OCI-LY7 (cell line): ENCODE measurements around the gene HNRNPL. TPM values are rescaled to one million over a fixed set of nuclear protein-coding genes. Genes with fewer than 3 reads are reported as not detected.

Experiments used
- BruUV-seq: library from RNA; stranded (reverse); fragments of 400-500 nt; replicated peaks from 2 replicates; lab custom pipeline; 2021; lab: Mats Ljungman, UMichigan
- CTCF ChIA-PET: fragments of 300-600 bp; sonication (Branson Sonifier 250); formaldehyde crosslinking; loops from one replicate; lab custom pipeline; 2022; ENCODE audit warnings: antibody characterized with exemption; ENCODE audit not compliant: unreplicated experiment; lab: Charles Lee
- POLR2A ChIA-PET: fragments of 300-600 bp; sonication (Branson Sonifier 250); formaldehyde crosslinking; loops from one replicate; lab custom pipeline; 2022; ENCODE audit warnings: antibody characterized with exemption; lab: Charles Lee
- DNase-seq: peaks from one replicate; pipeline ENCODE4 v3.0.0-alpha.2; 2015; ENCODE audit warnings: low spot score
- H2AFZ ChIP-seq: fragments of 200-600 bp; sonication (generic), shearing (Covaris generic); 2 replicates; pipeline ENCODE4 v1.6.1; 2014; ENCODE audit warnings: mild to moderate bottlenecking, antibody characterized with exemption, low read length, moderate library complexity
- H3K27ac ChIP-seq: fragments of 200-600 bp; sonication (generic); 2 replicates; pipeline ENCODE4 v1.5.1; 2014; ENCODE audit warnings: mixed run types, low read depth, mild to moderate bottlenecking, moderate library complexity, low read length, inconsistent platforms; ENCODE audit not compliant: poor library complexity, severe bottlenecking
- H3K36me3 ChIP-seq: fragments of 200-600 bp; sonication (generic); 2 replicates; pipeline ENCODE4 v1.6.1; 2014; ENCODE audit warnings: mild to moderate bottlenecking, antibody characterized with exemption, low read length, moderate library complexity, mixed read lengths; ENCODE audit not compliant: insufficient read depth
- H3K4me1 ChIP-seq: fragments of 200-600 bp; sonication (generic); 2 replicates; pipeline ENCODE4 v1.5.1; 2014; ENCODE audit warnings: mild to moderate bottlenecking, low read length; ENCODE audit not compliant: insufficient read depth, poor library complexity, severe bottlenecking
- H3K4me2 ChIP-seq: fragments of 200-600 bp; sonication (generic); 2 replicates; pipeline ENCODE4 v1.6.1; 2014; ENCODE audit warnings: mild to moderate bottlenecking, low read length
- H3K4me3 ChIP-seq: fragments of 200-600 bp; sonication (generic); 2 replicates; pipeline ENCODE4 v1.5.1; 2014; ENCODE audit warnings: mild to moderate bottlenecking, low read depth, low read length; ENCODE audit not compliant: poor library complexity, severe bottlenecking
- H3K79me2 ChIP-seq: fragments of 200-600 bp; sonication (generic); 2 replicates; pipeline ENCODE4 v1.6.1; 2016; ENCODE audit warnings: low read depth, mild to moderate bottlenecking, low read length, moderate library complexity, mixed read lengths; ENCODE audit not compliant: insufficient read depth
- H3K9me2 ChIP-seq: fragments of 200-600 bp; sonication (generic); 2 replicates; pipeline ENCODE4 v1.6.1; 2016; ENCODE audit warnings: mild to moderate bottlenecking, low read length, mixed read lengths; ENCODE audit not compliant: insufficient read depth
- H3K9me3 ChIP-seq: fragments of 200-600 bp; sonication (generic); 2 replicates; pipeline ENCODE4 v1.6.1; 2014; ENCODE audit warnings: mild to moderate bottlenecking, mixed run types, low read length, mixed read lengths
- H4K20me1 ChIP-seq: fragments of 200-600 bp; sonication (generic); 2 replicates; pipeline ENCODE4 v1.6.1; 2014; ENCODE audit warnings: mild to moderate bottlenecking, antibody characterized with exemption, low read length, moderate library complexity, mixed read lengths; ENCODE audit not compliant: insufficient read depth
- CTCF ChIP-seq: fragments of 200-600 bp; sonication (generic); conservative IDR thresholded peaks from 2 replicates; pipeline ENCODE4 v1.5.1; 2014; ENCODE audit warnings: mild to moderate bottlenecking, antibody characterized with exemption, low read length, moderate library complexity, mixed read lengths
- EZH2phosphoT487 ChIP-seq: fragments of 200-600 bp; sonication (generic); IDR thresholded peaks from 2 replicates; pipeline ENCODE4 v1.6.1; 2018; ENCODE audit warnings: low read depth, borderline replicate concordance, mild to moderate bottlenecking, mixed run types, antibody characterized with exemption, low read length, moderate library complexity, mixed read lengths
- intact Hi-C: fragments of 100-400 bp; cut with micrococcal nuclease; formaldehyde crosslinking; loops from one replicate; pipeline ENCODE4 v1.10.0; 2022; ENCODE audit not compliant: unreplicated experiment
- total RNA-seq, 2 experiments: library from RNA; depleted of rRNA in 1 of 2; stranded (reverse); fragments of >200 nt in 1 of 2; shearing (Covaris generic) in 1 of 2; gene quantifications; 2 replicates each; pipeline ENCODE4 v1.2.3, GENCODE V29; 2014 to 2022

The HNRNPL gene
- total RNA-seq, 2 experiments from 2014 or later = 263 to 655 TPM

GRCh38 chr19:38880882-38881609 is 31.3 kb upstream of the HNRNPL start:
- ChIA-PET POLR2A (no interaction called here), CTCF (no interaction called here)
- Histone ChIP-seq H3K36me3 (no peaks in the 10 kb centered on the region), H3K9me3 (no peaks in the 10 kb centered on the region), H2AFZ (no peak overlapping the region), H3K27ac (no peak overlapping the region), H3K4me2 (no peak overlapping the region), H3K4me1 (peaks cover 26% of the 10 kb centered on the region), H4K20me1 (no peaks in the 10 kb centered on the region), H3K79me2 (no peaks in the 10 kb centered on the region), H3K4me3 (no peak overlapping the region), H3K9me2 (no peaks in the 10 kb centered on the region)
- BruUV-seq = no TSS peak
- no peak for DNase-seq
- no peak for TF ChIP-seq EZH2phosphoT487
- TF ChIP-seq CTCF = no peak
- intact Hi-C loops = no loop called here

GRCh38 chr19:38880076-38880881 is 30.5 kb upstream of the HNRNPL start:
- TF ChIP-seq EZH2phosphoT487 (no peak), CTCF (no peak)
- Histone ChIP-seq H3K4me3 (no peak overlapping the region), H3K9me3 (no peaks in the 10 kb centered on the region), H3K27ac (no peak overlapping the region), H3K79me2 (no peaks in the 10 kb centered on the region), H3K4me2 (no peak overlapping the region), H3K4me1 (peaks cover 26% of the 10 kb centered on the region), H2AFZ (no peak overlapping the region), H3K36me3 (no peaks in the 10 kb centered on the region), H4K20me1 (no peaks in the 10 kb centered on the region), H3K9me2 (no peaks in the 10 kb centered on the region)
- ChIA-PET POLR2A (no interaction called here), CTCF (no interaction called here)
- intact Hi-C loops = no loop called here
- DNase-seq = no peak
- BruUV-seq = no TSS peak

GRCh38 chr19:38879400-38879751 is 29.6 kb upstream of the HNRNPL start:
- no peaks in the 10 kb centered on the region for H3K9me3 ChIP-seq
- H3K9me2 ChIP-seq = no peaks in the 10 kb centered on the region
- POLR2A ChIA-PET = interaction anchor here (1.0 to 1.5 kb wide), 3 partner anchors 11 to 27 kb away, joined by 3 to 4 read pairs (median 3); no protein-coding TSS in a partner anchor
- TF ChIP-seq EZH2phosphoT487 = no peak
- TF ChIP-seq CTCF = no peak
- no peak for DNase-seq
- intact Hi-C loops = no loop called here
- CTCF ChIA-PET = interaction anchor here (1.3 to 1.5 kb wide), 2 partner anchors 8 to 10 kb away, joined by 5 to 7 read pairs; no protein-coding TSS in a partner anchor
- peak overlapping the region; percentile 94 for H3K4me2 ChIP-seq
- peak overlapping the region; percentile 90 for H3K27ac ChIP-seq
- no peaks in the 10 kb centered on the region for H4K20me1 ChIP-seq
- no peak overlapping the region for H3K4me3 ChIP-seq
- no peak overlapping the region for H2AFZ ChIP-seq
- BruUV-seq = no TSS peak
- no peaks in the 10 kb centered on the region for H3K36me3 ChIP-seq
- H3K4me1 ChIP-seq = peaks cover 26% of the 10 kb centered on the region
- no peaks in the 10 kb centered on the region for H3K79me2 ChIP-seq
